ENCODE data around the gene TTC33.
A peak's percentile ranks its signal among the peaks of the same experiment; 100 is the strongest.
"Not testable (repeated sequence)": the region's sequence is repeated elsewhere in the genome, so short reads cannot be mapped to it uniquely, and the experiment has no call there.

The TTC33 gene

DNA sequence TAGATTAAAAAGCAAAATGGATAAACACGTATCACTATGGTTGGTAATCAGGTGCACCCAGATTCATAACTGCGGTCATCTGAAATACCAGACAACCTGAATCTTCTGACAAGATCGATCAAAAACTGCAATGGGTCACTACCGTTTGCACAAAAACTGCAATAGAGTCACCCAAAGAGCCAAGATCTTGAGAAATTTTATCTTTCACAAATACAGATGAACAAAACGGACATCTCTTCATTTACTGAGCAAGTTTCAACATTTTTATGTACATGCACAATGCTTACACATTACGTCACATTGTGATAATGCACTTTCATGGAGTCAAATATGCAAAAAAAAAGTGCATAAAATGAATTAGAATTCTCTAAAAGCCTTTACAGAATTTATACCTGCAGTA lies 23.8 kb upstream of the TTC33 start:
- DNase-seq: no peak

DNA sequence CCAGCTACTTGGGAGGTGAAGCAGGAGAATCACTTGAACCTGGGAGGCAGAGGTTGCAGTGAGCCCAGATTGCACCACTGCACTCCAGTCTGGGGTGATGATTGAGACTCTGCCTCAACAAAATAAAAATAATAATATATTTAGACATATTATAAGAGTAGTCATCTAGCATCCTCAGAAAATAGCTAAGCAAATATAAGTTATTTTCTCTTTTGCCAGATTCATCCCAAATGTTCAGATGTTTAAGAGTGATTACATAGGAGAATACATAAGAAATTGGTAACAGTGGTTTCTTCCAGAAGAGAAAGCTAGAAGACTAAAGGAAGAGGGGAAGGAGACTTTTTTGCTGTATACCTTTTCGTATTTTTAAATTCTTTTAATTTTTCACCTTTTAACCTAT lies 22.4 kb upstream of the TTC33 start:
- no peak for DNase-seq

DNA sequence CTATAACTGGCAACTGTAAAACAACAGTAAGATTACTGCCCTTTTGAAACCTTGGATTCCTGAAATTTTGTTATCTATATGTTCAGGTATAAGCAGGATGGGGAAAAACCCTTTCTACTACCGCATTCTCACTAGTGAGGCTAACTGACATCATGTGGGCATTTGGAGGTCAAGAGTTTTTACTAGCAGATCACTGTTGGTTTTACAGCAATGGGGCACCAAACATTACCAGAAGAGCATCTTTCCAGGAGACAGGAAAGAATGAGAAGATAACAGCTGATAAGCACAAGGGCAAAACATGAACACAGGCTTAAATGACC lies 20.9 kb upstream of the TTC33 start:
- no peak for DNase-seq

DNA sequence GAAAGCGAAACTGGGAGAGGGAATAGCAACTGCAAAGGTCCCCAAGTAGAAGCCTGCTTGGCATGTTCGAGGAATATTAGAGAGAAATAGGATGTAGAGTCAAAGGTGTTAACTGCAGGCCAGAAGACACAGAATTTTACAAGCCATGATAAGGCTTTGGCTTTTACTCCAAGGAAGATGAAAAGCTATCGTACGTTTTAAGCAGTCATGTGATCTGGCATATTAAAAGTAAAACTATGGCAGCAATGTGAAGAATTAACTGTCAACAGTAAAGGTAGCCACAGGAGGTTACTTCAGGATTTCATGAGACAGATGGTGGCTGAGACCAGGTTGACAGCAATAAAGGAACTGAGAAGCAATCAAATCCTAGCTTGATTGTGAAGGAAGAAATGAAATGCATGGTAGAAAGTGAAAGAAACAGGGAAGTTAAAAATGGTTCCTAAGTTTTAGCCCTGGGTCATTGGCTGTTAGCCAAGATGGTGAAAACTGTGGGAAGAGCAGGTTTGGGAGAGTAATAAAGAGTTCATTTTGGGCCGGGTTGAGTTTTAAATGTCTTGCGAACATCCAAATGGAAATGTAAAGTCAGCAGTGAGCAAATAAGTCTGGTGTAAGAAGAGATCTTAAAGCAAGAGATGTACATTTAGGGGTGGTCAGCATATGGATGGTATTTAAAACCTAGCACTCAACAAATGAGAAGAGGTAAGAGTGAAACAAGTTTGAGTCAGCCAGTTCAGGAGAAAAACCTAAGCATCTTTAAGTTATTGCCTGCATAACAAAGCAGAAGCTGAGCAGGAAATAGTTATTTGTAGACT lies 20.3 kb upstream of the TTC33 start:
- no peak for DNase-seq

DNA sequence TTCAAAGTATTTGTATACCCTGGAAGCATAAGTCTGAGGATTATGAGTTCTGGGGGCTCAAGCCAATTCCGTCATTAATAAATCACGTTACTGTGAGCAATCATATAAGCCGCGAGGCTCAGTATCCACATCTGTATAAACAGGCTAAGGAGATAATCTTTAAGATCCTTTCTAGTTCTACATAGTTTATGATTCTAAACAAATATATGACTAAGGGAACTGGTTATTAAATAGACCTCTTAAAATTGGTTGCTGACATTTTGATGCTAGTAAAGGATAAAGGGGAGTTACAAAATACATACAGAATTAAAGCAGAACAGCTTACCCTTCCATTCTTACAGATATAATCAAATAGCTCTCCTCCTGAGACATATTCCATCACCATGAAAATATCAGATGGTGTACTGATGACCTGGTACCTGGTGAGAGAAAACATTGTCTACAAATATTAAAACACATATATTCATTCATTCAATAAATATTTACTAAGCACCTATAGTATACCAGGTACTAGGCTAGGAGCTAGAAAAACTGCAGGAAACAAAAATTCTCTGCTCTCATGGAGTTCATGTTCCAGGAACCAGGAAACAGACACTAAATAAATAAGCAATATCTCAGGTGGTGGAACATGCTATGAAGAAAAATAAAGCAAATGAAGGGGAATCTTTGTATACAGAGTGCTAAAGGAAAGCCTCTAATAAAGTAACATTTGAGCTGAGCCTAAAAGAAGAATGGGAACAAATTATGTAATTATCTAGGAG lies 19.5 kb upstream of the TTC33 start:
- DNase-seq: no peak

DNA sequence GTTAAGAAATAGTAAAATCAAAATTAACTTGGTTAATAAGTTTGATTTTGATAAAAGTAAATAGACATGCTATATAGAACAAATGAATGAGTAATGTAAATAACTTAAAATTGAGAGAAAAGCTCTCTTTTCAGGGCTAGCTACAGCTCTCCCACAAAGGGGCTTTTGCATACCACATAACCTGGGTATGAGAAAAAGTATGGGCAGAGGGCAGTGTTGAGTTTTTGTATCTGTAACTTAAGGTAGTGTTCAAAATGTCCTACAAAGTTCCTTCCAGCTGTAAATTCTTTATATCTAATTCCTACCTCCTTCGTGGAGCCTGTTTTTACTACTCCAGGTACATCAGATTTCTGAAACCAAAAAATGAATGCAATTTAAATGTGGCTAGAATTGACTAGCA lies 18.9 kb upstream of the TTC33 start:
- no peak for DNase-seq

DNA sequence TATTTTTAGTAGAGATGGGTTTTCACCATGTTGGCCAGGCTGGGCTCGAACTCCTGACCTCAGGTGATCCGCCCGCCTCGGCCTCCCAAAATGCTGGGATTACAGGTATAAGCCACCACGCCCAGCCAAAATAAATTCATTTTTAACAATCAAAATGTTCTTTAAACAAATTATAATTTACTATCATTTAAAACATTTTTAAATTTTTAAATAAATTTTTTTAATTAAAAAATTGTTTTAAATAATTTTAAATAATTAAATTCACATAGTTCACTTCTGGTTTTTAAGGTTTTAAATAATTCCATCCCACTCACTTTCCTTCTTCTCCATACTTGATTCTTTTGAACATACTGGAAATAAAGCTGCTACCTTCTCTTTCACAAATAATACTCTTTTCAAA lies 15.0 kb upstream of the TTC33 start:
- no peak for DNase-seq

DNA sequence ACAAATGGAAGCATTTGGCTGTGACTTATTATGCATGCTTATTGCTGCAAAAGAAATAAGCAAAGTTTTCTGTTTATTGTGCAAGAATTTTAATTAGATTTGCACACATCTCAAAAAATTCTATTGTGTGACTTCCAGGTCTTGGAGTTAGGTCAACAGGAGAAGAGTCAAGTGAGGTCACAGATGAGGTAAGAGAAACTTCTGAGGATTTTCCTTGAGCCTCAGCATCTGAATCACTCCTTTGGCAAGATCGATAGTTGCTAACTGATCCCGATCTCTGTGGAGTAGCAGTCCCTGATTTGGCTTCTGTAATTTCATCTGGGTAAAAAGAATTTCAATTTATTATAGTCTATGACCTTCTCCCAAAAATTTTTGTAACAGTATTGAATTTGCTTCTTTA lies 6.9 kb upstream of the TTC33 start:
- no peak for DNase-seq

DNA sequence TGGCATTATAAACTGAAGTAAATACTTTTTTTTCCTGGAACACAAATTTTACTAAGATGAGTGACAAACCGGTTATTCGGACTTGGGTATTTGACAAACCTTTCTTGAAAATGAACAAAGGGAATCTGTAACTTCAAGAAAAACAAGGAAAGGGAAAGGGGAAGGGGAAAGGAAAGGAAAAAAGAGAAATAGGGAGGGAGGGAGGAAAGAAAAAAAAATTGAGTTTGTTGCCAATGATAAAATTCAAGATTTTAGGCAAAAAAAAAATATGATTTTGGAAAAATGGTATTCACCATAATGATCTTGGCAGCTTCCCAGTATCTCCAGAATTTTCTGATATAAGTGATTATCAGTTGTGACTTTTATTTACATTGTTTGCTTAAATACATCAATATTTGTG lies 1.6 kb upstream of the TTC33 start:
- no peak for DNase-seq

DNA sequence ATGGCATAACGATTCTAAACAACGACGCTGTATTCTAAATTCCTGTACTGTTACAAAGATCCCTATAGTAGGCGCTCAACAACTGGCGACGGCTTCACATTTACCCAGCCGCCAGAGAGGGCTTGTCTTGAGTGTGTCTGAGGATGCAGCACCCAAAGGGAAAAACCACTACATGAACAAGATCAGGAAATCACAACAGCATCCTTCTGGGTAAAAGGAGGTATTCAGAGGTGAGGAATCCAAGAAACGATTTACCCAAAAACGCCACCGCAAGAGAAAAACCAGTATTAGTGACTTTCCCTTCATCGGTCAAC lies 711 bp downstream of the TTC33 start:
- peak; percentile 50 to 57 for DNase-seq

DNA sequence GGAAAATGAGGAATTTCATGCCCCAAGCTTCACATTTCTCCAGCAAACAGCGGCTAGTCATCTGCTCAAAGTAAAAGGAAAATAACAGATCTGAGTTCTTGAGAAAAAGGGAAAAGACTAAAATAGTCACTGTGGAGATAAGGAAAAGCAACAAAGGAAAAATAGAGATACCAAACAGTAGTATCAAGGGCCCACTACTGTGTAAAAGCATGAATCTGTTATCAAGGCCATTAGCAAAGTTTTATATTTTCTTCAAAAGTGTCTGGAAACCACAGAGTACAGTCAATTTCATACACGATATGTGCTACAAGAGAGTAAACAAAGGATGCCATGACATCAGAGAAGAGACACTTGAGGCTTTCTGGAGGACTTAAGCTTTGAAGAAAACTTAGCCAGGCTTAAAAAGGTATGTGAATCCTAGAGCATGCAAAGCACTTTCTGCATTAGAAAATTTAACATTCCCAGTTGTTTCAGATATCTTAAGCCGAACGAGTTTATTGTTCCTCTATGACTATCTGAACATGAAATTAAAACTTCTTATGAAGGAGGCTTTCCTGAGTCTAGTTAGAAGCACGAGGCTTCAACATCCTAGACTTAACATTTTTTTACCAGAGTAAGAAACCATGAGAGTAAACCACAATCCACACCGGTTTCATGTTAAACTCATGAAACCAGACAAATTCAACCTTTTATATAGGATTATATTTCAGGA lies 1.2 kb downstream of the TTC33 start:
- DNase-seq: no peak

DNA sequence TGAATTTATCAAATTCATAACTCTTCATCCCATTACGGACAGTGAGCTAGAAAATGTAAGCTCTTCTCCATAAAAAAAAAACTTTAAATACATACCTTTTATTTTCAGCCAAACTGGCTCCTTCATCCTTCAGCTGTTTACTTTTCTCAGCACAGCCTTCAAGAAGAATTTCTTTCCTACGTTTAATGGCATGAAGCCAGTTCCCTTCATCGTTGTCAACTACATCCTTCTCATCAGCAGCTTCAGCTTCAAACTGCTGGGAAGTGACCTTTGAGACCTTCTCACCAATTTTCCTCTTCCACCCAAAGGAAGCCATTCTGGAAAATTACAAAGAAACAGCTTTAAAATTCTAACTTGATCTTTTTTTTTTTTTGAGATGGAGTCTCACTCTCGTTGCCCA lies 9.1 kb downstream of the TTC33 start:
- no peak for DNase-seq

DNA sequence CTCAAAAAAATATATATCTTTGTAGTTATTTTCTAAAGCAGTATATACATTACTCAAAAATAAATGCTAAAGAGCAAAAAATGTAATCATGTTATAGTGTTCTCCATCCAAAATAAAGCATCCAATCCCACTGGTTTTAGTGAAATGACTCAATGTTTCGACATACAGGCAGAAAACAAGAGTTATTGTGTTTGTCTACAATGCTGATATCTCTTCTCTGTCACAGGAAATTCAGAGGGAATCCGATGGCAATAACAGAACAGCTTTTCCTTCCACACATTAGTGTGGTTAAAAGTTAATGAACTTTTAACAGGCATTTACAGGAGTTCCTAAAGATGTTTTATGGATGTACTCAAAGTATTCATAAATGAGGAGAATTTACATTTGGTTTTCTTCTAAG lies 12.0 kb downstream of the TTC33 start:
- DNase-seq: no peak

DNA sequence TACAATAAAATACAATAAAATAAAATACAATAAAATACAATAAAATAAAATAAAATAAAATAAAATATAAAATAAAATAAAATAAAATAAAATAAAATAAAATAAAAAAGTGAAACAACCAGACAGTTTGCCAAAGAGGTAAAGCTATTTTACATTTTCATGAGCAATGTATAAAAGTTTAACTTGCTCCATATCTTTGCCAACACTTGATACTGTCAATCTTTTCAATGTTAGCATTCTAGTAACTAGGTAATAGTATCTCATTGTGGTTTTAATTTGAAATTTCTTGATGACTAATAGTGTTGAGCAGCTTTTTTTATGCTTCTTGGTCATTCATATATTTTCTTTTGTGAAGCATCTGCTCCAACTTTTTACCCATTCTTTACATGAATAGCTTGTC lies 17.3 kb downstream of the TTC33 start:
- no peak for DNase-seq

DNA sequence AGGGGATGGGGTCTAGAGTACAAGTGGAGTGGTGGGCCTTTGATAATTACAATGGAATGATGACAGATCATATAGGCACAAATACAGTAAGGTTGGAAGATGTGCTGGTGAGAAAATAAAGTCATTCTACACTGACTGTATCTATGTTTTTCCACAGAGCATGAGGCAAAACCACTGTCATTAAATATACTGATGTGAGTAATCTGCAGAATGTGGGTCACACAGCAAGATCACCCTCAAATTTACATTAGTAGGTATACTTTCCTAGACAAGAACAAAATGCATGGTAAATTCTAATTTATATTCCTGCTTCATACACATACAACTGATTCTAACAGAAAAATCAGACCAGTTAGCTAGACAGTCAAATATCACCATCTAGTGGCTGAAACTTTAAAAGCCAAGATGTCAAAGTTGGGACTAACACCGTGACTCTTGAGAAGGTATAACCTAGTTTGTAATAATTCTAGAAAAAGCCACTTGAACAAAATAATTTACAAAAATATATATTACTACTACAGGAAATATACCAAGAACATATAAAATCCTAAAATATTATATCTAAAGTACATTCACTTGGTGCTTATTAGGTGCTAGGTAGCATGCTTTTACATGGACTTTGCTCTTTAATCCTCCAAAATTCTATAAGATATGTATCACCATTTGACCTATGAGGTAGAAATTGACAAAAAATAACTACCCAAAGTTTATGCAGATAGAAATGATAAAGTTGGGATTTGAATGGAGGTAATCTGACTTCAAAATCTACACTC lies 19.5 kb downstream of the TTC33 start:
- no peak for DNase-seq

DNA sequence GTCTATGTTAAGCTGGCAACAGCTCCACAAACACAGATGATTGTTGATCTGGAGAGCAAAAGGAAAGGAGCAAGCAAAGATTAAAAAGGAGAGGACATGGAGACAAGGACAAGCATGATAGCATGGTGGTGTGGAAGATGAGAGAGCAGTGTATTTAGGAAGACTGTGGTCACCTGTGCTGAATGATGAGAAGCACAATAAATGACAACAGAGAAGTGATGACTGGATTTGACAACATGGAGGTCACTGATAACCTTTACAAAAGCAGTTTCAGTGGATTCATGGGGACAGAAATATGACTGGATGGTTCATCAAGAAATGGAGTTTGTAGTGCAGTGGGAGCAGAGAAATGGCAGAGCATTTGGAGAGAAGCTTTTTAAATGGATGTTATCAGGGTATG lies 20.2 kb downstream of the TTC33 start:
- DNase-seq: no peak

DNA sequence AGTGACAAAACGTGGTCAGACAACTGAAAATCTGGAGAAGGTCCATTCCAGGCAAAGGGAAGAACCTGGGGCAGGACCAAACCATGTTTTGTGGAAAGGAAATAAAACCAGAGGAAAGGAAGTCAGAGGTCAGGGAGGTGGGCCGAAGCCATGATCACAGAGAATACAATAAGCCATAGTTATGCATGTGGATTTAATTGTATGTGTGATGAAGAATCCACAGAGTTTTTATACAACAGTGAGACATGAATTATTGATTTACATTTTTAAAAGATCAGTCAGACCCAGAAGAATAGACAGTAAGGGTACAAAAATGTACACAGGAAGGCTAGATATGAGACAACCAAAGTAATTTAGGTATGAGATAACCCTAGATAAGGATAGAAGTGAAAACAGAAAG lies 20.8 kb downstream of the TTC33 start:
- no peak for DNase-seq

DNA sequence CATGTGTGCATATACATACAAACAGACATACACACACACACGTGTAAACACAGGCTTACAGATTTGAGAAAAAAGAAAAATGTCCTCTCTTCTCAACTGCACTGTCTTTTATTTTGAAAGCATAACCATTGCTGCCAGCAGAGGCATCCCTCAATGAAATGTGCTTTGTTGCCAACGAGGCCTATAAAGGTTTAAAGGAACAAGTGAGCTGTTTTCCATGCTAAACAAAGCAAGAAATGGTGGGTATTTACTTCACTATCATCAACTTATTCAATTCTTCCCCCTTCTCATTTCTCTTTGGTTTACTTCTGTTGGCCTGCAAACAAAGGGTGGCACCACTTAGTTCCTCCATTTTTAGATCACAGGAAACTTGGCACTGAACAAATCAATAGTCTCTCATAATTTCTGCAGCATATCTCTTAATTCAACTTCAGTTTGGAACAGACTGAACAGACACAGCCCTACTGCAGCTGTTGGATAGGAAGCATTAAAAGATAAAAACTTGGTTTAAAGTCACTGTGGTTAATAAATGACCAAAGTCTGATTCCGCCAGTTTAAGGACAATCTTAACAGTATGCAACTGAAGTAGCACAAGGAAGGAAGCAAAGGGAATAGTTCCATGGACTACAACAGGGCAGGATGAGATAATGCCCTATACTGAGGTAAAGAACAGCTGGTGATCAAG lies 21.7 kb downstream of the TTC33 start:
- DNase-seq: no peak

DNA sequence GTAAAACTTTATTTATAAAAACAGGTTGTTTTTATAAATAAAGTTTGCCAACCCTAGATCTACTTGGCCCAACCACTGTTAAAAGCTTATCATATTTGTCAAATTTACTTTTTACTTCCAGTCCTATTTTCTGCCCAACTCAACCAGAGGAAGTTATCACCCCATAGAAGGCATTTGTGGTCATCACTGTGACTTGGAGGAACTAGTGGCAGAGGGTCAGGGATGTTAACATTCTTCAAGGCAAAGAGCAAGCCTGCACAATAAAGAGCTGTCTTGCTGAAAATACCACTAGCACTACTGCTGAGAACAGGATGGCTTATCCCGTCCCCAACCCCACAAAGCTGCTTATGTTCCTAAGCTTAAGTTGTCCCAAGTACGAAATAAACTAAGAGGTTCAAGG lies 22.3 kb downstream of the TTC33 start:
- no peak for DNase-seq

DNA sequence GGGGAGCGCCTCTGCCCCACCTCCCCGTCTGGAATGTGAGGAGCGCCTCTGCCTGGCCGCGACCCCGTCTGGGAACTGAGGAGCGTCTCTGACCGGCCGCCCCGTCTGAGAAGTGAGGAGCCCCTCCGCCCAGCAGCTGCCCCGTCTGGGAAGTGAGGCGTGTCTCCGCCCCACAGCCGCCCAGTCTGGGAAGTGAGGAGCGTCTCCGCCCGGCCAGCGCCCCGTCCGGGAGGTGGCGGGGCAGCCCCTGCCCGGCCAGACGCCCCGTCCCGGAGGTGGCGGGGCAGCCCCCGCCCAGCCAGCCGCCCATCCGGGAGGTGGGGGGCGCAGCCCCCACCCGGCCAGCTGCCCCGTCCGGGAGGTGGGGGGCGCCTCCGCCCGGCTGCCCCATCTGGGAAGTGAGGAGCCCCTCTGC lies 33.3 kb downstream of the TTC33 start:
- not testable (repeated sequence) for DNase-seq

DNA sequence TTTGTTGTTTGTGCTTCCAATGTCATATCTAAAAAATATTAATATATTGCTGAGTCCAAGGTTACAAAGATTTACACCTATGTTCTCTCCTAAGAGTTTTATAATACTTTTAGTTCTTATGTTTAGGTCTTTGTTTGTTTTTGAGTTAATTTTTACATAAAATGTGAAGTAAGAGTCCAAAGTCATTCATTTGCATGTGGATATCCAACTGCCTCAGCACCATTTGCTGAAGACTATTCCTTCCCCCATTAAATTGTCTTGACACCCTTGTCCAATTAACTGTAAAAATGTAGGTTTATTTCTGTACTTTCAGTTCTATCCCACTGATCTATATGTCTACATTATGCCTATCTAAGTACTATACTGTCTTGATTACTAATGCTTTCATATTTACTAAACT lies 35.7 kb downstream of the TTC33 start:
- DNase-seq: no peak

DNA sequence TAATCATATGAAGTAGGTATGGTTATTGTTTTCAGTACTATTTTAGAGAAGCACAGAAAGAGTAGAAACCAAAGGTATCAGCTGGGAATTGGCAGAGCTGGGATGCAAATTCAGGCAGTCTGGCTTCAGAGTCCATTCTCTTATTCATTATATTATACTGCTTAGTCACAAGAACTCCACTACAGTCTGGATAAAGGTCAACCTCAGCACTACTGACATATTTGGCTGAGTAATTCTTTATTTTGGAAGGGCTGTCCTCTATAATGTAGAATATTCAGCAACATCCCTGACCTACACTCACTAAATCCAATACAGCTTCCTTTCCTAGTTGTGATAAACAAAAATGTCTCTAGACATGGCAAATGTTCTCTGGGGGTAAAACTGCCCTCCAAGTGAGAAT lies 38.5 kb downstream of the TTC33 start:
- no peak for DNase-seq

DNA sequence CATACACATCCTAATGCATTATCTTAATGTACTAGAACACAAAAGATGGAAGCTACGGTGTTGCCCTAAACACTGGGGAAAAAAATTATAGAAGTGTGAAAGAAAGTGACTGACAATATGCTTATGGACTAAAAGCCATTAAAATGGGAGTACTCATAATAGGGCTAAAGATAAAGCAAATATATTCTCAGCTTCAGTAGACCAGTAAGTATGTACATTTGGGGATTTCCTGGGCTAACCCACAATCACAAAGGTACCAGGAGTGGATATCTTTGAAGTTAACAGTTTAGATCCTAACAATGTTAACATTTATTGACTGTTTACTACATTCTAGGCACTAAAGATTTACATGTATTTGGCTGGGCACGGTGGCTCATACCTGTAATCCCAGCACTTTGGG lies 39.2 kb downstream of the TTC33 start:
- DNase-seq: no peak
